HG03342 (cell line): Measurements from ENCODE around the gene PLEKHG1.

Source experiments
- ATAC-seq: cut with Tn5 transposase; IDR thresholded peaks from one replicate; pipeline ENCODE4 v1.9.1; 2021; ENCODE audit warnings: mild to moderate bottlenecking, moderate library complexity; ENCODE audit not compliant: unreplicated experiment

The PLEKHG1 gene

DNA sequence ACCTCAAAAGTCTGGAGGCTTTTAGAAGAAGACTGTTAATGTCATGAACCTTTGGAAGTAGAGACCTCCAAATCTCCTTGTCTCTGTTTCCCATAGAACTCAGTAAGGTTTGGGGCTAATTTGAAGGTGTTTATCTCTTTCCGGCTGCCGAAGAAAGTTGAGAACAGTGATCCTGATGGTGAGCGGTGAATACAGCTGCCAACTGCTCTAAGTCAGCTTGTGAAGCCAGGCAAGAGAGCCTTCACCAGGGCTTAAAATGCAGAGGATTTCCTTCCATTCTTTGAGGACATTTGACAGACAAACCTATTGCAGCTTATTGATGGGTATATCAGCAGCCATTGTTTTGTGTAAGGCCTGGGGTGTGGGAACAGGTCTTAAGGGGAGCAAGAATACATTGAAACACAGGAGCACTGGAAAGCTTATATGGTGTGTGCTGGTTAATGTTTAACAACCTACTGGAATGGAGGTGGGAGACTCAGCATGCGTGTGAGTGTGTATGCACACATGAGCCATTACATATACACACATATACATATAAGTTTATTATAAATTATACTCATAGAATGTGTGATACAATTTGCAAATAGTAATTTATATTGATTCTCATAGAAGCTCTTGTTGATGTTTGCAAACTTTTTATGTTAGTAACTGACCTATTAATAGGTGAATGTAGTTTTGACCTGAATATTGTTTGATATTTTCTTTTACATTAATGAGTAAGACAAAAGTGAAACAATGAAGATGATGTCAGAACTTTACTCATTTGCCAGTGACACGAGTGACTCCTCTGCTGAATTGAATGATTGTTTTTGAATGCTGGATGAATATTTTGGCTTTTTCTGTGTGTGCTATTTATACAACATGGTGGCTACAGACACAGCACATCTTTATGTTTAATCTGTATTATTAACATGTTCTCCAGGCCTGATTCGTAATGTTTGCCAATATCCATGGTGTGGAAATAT is 18.1 kb downstream of the PLEKHG1 start:
- no peak for ATAC-seq

DNA sequence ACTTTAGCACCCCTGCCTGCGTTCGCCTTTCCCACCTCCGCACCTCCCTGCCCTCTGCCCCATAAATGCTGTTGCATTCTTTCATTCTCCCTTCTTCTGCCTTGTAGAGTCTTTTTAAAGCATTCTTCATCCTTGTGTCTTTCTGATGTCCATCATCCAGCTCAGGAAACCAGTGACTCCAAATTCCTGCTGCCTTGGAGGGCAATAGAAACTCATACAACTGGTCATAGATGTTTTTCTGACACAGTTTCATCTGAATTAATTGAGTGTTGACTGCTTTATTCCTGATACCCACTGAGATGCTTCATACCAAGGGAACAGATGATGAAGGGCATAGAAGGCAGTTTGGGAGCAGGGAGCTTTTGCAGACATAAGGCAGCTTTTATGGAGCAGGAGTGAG is 19.6 kb downstream of the PLEKHG1 start:
- ATAC-seq: no peak

DNA sequence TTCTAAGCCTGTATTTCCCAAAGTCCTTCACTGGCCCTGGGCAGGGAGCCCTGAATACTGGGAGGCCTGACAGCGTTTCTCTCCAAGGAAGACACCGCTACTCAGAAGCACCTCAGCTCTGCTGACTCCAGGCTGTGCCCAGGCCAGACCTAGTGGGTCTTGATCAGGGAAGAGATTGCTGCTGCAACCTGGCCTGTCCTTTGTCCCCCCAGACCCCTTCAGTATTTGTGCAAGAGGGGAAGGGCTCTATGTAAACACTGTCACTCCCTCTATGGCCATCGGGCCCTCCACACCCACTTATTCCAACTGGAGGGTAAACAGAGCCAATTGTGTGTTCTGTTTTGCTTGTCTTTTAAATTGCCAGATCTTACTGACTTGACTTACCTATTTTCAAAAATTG is 20.6 kb downstream of the PLEKHG1 start:
- ATAC-seq: no peak

DNA sequence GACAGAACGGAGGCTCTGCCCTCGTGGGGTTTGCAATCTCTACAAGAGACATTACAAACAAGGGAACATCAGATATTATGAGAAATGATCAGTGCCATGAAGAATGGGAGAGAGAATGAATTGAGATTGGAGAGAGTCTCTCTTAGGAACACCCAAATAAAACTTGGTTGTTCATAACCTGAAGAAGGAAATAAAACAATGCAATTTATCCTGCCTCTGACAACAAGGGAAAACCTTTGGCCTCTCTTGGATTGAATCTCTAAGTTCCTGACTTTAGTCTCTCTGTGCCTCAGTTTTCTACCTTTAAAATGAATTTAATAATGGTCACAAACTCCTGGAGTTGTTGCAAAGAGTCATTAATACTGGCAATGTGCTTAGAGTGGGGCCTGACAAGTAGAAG is 21.1 kb downstream of the PLEKHG1 start:
- ATAC-seq: no peak

DNA sequence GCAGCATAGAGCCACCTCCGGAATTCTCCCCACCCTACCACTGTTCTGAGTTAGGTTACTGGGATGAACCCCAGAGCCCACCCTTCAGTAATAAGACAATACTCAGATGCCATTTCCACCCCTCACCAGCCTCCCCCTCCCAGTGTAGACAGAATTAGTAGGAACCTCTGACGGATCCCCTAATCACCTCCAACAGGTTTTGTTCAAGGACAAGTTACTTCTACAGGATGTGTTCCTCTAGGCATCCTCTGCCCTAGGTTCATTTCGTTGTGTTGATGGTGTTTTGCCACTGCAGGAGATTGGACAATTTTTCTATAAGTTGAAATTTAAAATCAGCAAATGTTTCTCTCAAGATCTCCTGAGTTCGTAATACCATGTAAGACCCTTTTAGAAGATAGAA is 22.8 kb downstream of the PLEKHG1 start:
- no peak for ATAC-seq

DNA sequence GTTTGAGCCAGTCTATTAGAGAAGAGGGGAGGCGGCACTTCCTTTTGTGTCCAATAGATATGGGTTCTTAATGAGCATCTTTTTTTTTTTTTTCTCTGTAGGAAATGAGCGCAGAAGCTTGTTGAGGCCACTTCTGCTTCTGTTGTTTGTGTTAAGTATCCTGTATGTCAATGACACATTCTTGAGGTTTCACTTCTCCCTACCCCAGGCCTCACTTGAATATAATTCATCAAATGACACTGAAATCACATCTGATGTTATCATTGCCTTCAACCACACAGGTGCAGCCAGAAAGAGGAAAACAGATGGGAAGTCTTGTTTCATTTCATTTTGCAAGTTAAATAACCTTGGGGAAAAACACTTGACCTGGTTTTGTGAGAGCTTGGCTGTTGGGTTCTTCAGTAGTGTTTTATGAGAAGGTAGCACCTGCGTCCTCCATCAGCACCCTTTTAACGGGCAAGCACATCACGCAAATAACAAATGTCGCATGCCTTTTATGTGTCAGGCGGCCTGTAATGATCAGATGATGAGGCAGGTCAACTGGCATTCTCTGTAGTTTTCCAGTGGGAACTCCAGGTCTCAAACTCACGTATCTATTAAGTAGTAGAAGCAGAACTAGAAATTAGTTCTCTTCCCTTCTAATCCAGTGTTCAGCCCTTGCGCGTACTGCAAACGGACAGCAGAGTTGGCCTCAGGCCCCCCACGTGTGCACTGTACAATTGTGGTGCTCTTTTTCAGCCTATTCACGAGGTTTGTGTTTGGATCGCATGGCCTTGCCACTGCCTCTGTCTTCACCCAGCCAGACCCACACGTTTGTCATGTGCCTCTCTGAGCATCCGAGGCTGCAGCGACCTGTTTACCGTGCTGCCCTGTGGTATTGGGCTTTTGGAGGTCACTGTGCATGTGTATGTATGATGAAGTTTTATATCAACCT is 23.5 kb downstream of the PLEKHG1 start:
- ATAC-seq: peak; percentile 98

DNA sequence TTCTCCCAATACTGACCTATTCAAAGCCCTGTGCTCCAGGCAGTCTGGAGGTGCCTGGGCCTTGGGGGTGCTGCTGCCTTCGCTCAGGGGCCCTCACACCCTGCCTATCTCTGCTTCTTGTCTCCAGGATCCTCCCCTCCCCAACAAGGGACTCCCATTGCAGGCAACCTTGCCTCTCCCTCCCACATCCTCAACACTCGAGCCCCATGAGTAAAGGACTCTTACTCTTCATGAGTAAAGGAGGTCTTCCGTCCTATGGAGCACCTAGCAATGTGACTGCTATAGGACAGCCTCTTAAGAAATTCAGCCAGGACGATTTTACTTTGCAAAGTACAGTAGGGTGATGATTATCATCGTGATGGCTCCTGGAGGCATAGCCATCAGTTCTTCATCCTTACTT is 24.5 kb downstream of the PLEKHG1 start:
- no peak for ATAC-seq

DNA sequence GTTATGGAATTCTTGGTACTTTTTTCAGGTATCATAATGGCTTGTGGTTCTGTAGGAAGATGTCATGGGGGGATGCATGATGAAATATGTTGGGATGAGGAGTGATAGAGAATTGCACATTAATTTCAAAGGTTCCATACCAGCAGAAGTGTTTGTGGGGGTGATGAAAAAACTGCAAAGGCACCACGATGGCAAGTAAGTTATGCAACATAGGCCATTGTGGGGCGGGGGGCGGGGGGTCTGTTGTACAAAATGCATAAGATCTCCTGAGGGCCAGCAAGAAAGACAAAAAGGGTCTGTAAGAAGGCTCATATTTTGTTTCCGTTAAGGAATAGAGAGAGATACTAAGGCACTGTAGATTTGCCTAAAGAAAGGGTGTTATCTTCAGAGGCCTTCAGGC is 26.2 kb downstream of the PLEKHG1 start:
- no peak for ATAC-seq

DNA sequence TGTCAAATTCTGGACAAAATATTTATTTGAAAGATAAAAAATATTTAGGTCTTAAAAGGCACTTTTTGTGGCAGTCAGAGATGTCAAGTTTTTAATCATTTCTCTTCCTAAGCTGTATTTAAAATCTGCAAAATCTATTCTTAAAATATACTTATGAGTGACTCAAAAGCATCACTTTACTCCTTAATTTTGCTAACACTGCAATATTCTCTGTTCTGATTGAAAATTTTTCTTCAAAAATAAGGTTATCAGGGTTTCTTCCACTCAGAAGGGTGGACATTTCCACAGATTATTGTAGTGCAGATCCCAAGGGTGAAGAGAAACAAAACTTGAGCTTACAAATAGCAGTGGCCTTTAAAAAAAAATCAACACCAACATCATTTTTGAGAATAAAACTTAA is 27.5 kb downstream of the PLEKHG1 start:
- no peak for ATAC-seq

DNA sequence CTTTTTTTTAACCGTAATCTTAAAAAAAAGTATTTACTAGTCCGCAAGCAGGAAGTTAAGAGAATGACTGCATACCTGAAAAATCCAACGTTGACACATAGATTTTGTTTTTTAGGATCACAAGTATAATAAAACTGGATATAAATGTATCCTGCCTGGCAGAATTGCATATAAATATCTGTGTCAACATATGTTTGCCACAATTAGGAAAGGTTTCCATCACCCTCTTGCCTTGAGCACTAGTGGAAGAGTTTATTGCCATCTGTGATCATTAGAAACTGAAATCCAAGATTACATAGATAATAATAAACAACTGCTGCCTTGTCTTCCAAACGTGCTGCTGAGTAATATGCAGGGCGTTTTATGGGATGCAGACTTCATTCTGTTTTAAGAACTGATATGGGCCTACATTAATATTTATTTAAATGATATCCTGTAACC is 27.9 kb downstream of the PLEKHG1 start:
- no peak for ATAC-seq

DNA sequence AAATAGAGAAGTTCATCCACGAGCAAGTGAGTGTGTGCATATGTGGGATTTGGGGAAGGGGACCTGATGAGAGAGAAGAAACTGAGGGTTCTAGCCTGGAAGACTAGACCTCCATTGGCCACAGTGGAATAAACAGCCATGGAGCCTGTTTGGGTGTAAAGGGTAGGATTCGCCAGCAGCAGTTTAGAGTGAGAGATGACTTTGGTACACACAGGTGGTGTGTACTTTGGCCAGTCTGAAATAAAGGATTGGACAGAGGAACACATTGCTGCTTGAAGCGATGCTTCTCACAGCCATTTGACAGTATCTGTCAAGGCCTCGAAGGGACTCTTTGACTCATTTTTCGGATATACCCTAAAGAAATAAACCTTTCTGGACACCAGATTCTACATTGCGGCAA is 29.2 kb downstream of the PLEKHG1 start:
- ATAC-seq: no peak

DNA sequence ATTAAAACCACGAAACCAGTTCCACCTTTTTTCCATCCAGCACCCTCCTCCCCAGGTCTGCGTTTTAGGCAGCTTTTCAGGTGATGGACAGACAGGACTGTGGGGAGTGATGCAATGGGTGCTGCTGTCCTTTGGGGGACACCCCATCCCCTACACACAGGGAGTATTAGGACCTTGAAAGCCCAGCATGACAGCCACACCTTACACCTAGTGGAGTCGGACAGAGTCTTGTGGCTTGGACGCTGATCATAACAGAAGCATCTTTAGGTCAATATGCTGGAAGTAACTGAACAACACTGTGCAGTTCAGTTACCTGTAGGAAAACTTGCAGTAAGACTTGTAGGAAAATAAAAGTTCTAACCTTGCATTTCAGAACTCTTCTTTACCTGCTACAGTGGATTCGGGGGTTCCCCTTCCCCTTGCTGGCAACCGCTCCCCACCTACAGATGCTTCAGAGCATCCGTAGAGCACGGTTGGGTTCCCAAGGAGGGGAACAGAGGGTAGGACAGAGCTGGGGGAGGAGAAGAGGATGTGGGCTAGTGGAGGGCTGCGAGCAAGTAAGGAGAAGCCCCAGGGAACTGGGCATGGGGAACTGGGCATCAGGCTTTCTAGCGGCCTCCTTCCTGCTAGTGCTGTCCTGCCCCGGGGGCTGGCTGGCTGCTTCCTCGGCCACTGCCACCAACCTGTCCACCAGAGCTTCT is 31.7 kb downstream of the PLEKHG1 start:
- ATAC-seq: peak; percentile 26

DNA sequence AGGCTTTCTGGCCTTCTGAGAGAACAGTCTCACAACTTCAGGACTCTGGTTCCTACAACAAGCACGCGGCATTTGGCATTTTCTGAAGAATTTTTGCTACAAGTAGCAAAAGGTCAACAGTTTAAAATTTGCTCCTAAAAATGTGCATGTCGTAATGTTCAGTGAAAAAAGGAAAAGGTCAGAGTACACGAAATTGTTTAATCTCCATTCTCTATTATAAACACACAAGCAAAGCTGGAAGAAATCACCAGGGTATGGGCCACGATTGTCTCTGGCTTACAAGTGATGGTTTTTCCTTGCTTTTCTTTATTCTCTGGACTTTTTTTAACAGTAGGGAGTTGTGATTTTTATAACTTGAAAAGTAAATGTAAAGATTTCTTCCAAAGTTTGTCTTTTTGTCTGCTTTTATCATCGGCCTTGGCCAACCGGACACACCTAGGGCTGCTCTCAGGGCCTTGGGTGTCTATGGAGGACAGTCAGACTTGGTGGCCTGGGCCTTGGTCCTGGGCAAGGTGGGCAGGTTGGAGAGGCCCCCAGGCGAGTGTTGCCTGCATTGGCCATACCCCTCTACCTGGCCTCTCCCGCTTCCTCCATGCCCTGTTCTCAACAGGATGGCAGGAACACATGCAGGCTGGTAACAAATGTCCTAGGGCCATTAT is 32.4 kb downstream of the PLEKHG1 start:
- ATAC-seq: no peak

DNA sequence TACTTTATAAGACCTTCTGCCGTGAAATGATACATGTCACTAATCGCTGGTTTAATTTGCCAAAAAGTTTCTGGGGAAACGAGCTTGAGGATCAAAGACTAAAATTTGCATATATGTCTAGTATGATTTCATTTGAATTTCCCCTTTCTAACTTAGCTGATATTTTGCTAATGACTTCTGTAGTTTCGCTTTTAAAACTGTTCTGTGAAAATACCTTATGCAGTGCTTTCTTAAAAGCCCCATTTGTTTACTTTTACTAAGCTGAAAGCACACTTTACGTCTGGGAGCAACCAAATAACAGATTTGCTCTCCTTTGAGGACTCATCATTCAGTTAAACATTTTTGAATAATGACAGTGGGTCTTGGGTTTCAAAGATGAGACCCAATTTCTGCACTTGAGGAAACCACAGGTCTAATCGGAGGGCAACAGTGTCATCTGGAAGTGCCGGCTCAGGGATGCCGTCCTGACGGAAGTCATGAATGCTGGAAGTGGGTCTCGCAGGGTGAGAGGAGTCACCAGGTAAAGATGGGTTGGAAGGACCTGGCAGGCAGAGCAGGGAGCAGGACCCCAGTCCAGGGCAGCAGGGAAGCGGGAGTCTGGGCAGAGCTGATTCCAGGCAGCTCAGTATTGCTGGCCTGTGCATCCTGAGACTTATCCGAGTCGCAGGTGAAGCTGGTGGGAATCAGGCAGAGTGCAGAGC is 33.2 kb downstream of the PLEKHG1 start:
- ATAC-seq: peak; percentile 41

DNA sequence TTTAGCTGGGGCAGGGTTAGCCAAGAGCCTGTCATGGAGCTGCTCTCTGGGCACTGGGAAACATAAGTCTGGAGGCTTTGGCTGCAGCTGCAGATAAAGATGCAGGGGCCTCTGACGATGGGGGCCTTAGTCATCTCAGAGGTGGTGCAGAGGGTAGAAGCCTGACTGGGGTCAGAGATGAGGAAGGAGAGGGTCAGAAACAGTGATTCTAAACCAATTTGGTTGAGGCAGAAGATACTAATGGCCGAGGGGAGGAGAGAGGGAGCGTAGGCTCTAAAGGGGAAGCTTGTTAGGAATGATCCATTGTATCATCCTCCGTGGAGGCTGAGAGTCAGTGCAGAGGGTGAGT is 33.8 kb downstream of the PLEKHG1 start:
- ATAC-seq: peak; percentile 22

DNA sequence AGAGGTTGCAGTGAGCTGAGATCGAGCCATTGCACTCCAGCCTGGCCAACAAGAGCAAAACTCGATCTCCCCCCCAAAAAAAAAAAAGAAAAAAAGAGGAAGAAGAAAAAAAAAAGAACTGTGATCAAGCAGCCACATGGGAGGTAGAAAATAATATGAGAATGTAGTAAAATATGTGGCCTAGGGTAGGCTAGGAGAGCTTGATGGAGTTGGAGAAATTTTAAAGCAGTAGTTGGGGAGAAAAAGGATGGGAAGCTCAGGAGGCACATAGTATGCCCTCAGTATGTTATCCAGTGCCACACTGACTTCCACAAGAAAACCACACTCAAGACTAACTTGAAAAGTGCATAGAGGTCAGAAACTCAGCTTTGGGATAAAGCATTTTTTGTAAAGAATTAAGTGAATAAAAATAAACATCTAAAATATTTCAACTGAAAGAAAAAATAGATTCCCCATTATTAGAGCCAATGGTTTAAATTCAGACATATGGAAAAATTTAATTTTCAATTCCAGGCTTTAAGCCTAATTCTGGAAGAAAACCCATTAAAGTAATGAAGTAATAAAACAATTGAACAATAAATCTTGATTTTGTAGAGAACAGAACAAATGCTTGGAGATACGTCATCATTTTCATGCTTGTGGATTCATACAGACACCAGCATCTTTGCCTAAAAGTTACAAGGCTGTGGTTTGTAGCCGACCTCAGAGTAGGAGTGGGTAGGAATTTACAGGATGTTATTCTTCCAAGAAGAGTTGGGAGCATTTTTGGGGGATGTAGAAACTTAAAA is 34.7 kb downstream of the PLEKHG1 start:
- ATAC-seq: no peak

DNA sequence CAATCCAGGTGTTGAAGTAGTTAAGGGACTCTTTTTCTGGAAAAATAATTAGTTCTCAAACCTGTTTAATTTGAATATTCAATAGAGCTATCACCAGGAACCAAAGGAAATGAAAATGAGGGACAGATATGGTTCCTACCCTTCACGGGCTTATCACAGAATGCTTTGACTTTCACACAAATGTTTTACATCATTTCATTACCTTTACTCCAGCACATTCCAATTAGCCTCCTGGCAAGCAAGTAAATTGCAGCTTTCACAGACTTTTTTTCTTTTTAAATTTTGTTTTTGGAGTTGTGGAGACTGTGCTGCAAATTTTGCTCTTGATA is 35.2 kb downstream of the PLEKHG1 start:
- ATAC-seq: no peak

DNA sequence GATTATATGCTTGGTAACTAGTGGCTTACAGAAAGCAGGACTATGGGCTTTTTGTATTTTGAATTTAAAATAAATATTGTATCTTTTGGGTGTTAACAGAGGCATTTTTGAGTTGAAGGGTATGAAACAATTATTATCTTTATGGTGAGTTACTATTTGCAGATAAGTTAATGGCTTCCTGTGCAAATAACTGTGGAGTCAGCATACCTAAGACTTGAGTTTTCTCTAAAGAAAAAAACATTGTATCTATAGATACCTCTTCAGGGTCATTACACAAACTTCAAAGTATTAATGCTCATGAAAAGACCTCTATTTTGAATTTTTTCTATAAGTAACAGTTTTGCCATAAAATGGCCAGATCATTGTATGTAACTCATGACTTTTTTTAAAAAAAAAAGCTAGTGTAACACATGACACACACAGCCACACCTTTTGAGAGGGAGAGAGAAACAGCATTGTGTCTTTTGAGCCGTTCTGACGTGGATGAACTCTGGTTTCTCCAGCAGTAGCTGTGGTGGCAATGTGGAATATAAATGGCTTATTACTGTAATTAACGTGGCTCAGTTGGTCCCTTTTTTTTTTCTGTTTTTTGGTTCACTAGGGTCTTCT is 36.3 kb downstream of the PLEKHG1 start:
- ATAC-seq: no peak

DNA sequence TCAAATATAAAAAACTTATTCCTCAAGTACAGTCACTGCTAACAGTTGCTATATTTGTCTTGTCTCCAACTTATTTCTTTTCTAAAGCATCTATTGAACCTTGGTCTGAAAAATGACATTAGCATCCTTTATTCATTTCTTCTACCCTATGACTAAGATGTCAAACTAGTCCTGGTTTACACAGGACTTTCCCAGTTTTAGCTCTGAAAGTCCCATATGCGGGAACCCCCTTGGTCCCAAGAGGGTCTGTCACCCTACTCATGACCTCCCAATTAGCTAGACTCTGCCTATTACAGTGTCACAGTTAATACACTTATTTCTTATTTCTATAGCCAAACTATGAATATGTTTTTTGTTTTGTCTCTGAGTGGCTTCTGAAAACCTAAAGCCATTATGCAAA is 37.1 kb downstream of the PLEKHG1 start:
- no peak for ATAC-seq
